GM18873 (cell line): ENCODE data around the gene F8.
"Not testable (repeated sequence)": the region's sequence is repeated elsewhere in the genome, so short reads cannot be mapped to it uniquely, and the experiment has no call there.

Experiments
- ATAC-seq: cut with Tn5 transposase; IDR thresholded peaks from one replicate; pipeline ENCODE4 v1.9.1; 2021; ENCODE audit warnings: mild to moderate bottlenecking, moderate library complexity, moderate number of reproducible peaks; ENCODE audit not compliant: unreplicated experiment, low FRiP score

Gene F8

GRCh38 chrX:155035688-155036087 is 13.2 kb upstream of the F8 start:
- ATAC-seq: no peak

- no peak for ATAC-seq
These were observed 9.1 kb upstream of the F8 start for GRCh38 chrX:155031657-155032056.

- ATAC-seq: no peak
These were observed 6.4 kb upstream of the F8 start for GRCh38 chrX:155028877-155029291.

- no peak for ATAC-seq
These were observed 5.6 kb upstream of the F8 start for GRCh38 chrX:155028129-155028528.

GRCh38 chrX:155027509-155028066 is 5.1 kb upstream of the F8 start:
- ATAC-seq: no peak

GRCh38 chrX:155026727-155027508 is 4.4 kb upstream of the F8 start, which contains the start of gene FUNDC2:
FUNDC2 (plus strand) TSS chrX:155026844; CDS start chrX:155026939, 95 bp downstream.
- ATAC-seq: peak; percentile 88

GRCh38 chrX:155026420-155026726 is 3.9 kb upstream of the F8 start:
- no peak for ATAC-seq

GRCh38 chrX:155023907-155024833 is 1.6 kb upstream of the F8 start:
- no peak for ATAC-seq

GRCh38 chrX:155020591-155020990 is 1.9 kb downstream of the F8 start:
- ATAC-seq: no peak

- no peak for ATAC-seq
These were observed 12.5 kb downstream of the F8 start for GRCh38 chrX:155009994-155010472.

- ATAC-seq: not testable (repeated sequence)
These were observed 13.9 kb downstream of the F8 start for GRCh38 chrX:155008578-155008977.

- not testable (repeated sequence) for ATAC-seq
These were observed 15.4 kb downstream of the F8 start for GRCh38 chrX:155006913-155007671.

- ATAC-seq: not testable (repeated sequence)
These were observed 16.1 kb downstream of the F8 start for GRCh38 chrX:155006379-155006778.

- ATAC-seq: no peak
These were observed 17.3 kb downstream of the F8 start for GRCh38 chrX:155005190-155005589.

GRCh38 chrX:155001873-155002272 is 20.6 kb downstream of the F8 start:
- ATAC-seq: no peak

GRCh38 chrX:155000841-155001240 is 21.7 kb downstream of the F8 start:
- ATAC-seq: no peak

GRCh38 chrX:154998204-154998880 is 24.2 kb downstream of the F8 start:
- no peak for ATAC-seq

GRCh38 chrX:154991476-154991875 is 31.0 kb downstream of the F8 start:
- ATAC-seq: no peak

- no peak for ATAC-seq
These were observed 31.5 kb downstream of the F8 start for GRCh38 chrX:154991039-154991438.

GRCh38 chrX:154990496-154990895 is 32.0 kb downstream of the F8 start:
- no peak for ATAC-seq
